SW 1271 (cell line): ENCODE results near the gene LRRC42.

Experiments used
- DNase-seq, 2 experiments: peaks; one replicate each; lab custom pipeline; 2025; lab: John Stamatoyannopoulos, UW

Gene LRRC42

GRCh38 chr1:54004481-54005049 lies 58.4 kb downstream of the LRRC42 start:
- no peak for DNase-seq

GRCh38 chr1:54006508-54006907 lies 60.4 kb downstream of the LRRC42 start:
- no peak for DNase-seq

- no peak for DNase-seq
Measured at GRCh38 chr1:54007613-54008012, 61.5 kb downstream of the LRRC42 start.

- no peak for DNase-seq
Measured at GRCh38 chr1:54008876-54009275, 62.7 kb downstream of the LRRC42 start.

GRCh38 chr1:54009406-54009805 lies 63.3 kb downstream of the LRRC42 start:
- DNase-seq, result no peak

- no peak for DNase-seq
Measured at GRCh38 chr1:54010415-54011117, 64.4 kb downstream of the LRRC42 start.

GRCh38 chr1:54011316-54012007 lies 65.3 kb downstream of the LRRC42 start:
- no peak for DNase-seq

GRCh38 chr1:54012008-54012325 lies 65.8 kb downstream of the LRRC42 start:
- no peak for DNase-seq

- no peak for DNase-seq
Measured at GRCh38 chr1:54012863-54013262, 66.7 kb downstream of the LRRC42 start.

GRCh38 chr1:54013393-54014008 lies 67.4 kb downstream of the LRRC42 start:
- DNase-seq, result no peak

- no peak for DNase-seq
Measured at GRCh38 chr1:54014009-54014629, 68.0 kb downstream of the LRRC42 start.

- DNase-seq, result peak in 1 of 2 experiments; percentile 23
Measured at GRCh38 chr1:54016343-54017282, 70.5 kb downstream of the LRRC42 start.
